ENCODE measurements around the gene EVA1B.
A peak's percentile ranks its signal among the peaks of the same experiment; 100 is the strongest.

The EVA1B gene, protein sequence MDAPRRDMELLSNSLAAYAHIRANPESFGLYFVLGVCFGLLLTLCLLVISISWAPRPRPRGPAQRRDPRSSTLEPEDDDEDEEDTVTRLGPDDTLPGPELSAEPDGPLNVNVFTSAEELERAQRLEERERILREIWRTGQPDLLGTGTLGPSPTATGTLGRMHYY

GRCh38 chr1:36323636-36324352 is at the start of gene EVA1B:
TSS of gene EVA1B (minus strand) at chr1:36323645. CDS start at chr1:36323037, 608 bp downstream.
- DNase-seq = peak; percentile 65 to 70

DNA sequence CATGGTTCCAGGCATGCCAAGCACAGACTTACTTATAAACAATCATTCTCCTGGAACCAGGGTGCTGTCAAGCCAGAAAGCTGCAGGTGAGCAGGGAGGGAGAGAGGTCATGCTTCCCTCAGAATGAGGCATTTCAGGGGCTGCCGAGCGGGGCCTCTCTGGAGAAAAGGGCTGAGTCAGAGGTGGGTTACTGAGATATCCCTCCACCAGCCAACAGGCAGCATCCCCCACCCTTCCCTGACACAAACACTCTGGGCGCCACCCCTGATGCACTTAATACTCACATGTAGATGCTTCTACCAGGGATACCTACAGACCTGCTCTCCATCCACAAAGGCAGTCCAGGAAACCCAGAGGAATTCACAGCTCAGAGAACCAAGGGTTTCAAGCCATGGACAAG is 49.2 kb upstream of the EVA1B start:
- no peak for DNase-seq

DNA sequence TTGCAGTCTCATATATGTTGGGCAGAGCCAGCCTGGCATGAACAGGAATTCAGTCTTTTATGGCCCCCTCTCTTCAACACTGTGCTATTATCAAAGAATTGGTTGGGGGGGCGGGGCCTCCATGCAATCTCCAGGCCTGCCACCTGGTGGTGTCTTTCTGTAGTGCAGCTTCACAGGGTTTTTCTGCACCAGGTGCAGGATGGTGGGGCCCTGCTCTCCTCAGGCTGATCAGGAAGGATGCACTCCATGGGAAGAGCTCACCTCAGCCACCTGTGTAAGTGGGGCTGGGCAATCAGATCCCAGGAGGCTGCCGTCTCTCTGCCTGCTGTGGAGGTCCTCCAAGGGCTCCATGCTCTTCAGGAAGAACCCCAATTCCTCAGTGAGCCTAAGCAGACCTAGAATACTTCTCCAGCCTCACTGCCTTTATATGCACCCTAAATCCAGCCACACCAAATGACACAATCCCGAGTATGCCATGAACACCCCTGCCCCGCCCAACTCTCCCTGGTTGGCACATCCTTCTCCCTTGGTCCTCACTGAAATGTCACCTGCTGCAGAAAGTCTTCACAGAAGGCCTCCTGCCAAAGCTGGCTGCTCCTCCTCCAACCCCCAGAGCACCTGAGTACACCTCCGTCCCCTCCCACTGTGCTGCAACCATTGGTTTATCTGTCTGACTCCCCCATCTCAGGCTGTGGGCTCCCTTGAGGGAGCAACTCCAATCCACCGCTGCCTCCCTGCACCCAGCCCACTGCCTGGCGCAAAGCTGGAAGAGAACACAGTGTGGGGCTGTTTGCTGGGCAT is 45.8 kb upstream of the EVA1B start:
- peak; percentile 90 to 93 for DNase-seq

GRCh38 chr1:36367798-36368197 is 44.4 kb upstream of the EVA1B start:
- no peak for DNase-seq

DNA sequence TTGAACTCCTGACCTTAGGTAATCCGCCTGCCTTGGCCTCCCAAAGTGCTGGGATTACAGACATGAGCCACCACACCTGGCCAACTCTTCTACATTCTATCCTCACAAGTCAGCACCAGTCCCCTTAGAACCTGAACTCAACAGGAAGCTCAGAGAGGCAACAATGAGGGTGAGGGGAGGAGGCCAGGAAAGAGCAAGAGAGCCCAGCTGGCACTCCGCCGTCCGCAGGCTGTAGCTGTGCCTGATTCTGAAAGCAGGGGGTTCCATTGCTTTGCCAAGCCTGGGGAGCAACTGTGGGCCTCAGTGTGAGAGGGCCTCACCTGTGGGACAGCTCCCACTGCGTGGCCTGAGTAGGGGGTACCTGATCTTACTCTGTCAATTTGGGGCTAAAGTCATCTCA is 43.6 kb upstream of the EVA1B start:
- DNase-seq = no peak

DNA sequence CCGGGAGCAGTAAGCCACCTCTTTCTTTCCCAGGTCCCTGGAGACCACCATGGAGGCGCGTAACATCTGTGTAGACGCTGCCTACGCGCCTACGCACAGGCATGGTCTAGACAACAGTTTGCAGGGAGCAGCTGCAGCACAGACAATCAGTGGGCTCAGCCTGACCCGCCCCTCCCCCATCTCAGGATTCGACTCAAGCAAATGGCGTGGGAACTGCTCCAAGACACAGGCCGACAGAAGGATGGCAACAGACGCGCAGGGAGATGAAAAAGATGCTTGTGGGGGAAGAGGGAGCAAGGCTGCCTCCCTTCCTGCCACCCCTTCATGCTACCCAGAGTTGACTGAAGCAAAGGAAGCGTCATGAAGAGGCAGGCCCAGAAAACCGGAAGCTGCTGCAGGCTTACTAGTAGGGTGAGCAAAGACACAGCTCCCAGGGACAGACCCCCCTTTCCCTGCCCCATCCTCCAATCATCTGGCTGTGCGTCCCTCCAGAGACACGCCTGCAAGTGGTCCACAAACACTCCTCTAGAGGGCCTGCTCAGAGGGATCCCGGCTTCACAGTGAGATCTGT is 42.7 kb upstream of the EVA1B start:
- peak; percentile 59 to 61 for DNase-seq

- DNase-seq = no peak
These were observed 41.9 kb upstream of the EVA1B start for GRCh38 chr1:36365381-36365780.

DNA sequence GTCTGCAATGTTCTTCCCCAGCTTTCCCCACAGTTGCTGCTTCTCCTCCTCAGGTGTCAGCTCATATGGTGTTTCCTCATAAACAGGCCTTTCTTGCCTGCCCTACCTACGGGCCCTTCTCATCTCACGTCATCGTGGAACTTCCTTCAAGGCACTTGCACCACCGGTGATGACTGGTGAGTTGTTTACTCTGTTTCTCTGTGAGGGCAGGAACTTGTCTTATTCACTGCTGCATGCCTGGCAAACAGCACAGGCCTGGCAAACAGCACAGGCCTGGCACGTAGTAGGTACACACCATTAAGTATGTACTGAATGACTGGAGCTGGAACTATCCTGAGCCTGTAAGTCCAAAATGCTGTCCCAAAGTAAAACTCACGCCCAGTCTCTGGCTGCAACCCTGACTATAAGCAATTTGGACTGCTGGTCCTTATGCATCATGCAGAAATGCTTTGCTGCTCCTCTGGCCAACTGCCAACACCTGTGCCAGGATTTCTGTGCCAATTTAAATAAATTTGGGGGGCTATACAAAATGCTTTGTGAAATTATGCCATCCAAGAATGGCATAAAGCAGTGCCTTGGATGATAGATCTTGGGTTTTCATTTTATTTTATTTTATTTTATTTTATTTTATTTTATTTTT is 36.6 kb upstream of the EVA1B start:
- no peak for DNase-seq

DNA sequence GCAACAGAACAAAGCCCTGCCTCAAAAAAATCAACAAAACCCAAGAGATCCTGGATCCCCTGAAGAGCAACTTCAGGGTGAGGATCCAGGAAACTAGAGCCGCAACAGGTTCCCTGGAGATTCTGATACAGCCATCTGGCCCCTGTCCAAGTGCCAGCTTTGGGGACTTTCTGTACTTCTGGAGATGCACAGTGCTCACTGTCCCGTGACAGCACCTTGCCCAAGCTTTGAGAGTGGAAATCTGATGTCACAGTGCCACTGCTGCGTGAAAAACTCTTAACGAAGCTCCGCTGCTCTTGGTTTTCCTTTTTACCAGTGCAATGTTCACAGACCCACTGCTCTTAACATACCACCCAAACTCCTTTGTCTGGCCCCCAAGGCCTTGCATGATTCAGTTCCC is 35.9 kb upstream of the EVA1B start:
- DNase-seq = no peak

DNA sequence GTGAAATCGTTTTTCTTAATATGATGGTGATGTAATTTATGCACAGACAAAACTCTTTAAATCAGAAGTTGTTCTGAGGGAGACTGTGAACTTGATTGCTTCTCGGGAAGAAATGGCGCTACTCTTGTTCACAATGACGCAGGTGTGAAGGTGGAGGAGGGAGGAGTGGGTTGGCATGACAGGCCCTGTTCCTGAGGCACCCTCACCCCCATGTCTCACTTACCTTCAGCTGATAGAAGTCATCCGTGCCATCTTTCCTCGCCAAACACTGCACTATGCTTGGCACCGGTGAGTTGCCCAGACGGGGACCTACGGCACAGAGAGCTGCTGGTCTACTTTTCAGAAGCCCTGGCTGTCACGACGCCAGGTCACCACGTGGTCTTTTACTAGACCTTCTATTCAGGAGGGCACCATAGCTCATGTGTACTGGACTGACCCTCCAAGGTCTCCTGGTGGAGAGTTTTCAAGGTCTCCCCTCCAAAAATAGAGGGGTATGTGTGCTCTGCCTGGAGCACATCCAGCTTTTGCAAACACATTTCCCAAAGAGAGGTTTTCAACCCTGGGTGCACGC is 35.2 kb upstream of the EVA1B start:
- no peak for DNase-seq

- DNase-seq = no peak
These were observed 32.4 kb upstream of the EVA1B start for GRCh38 chr1:36355811-36356210.

- no peak for DNase-seq
These were observed 31.0 kb upstream of the EVA1B start for GRCh38 chr1:36354486-36354885.

- DNase-seq = no peak
These were observed 29.7 kb upstream of the EVA1B start for GRCh38 chr1:36352910-36353878.

GRCh38 chr1:36352125-36352909 is 28.9 kb upstream of the EVA1B start:
- no peak for DNase-seq

GRCh38 chr1:36351227-36351977 is 28.0 kb upstream of the EVA1B start:
- DNase-seq = no peak

DNA sequence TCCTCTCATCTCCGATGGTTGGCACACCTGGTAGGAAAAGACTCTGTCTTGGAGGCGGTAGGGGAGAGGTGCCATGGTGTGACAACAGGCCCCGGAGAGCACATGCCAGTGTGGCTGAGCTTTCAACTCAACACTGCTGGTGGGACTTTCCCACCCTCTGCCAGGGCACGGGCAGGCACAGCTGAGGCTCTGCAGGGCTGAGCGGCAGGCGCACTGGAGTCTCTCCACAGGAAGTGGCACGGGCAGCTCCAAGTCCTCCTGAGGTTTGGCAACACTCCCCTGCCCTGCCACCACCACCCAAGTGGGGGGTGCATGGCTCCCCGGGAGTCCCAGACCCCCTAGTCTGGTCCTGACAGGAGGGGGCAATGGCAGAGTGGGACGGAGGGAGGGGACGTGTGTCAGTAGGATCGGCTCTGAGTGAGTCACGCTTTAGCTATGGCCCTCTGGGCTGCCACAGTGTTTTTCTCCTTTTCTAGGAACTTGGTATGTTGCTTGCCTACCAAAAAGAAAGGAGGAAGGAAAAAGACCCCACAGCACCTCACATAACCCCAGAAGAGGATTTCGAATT is 27.3 kb upstream of the EVA1B start:
- DNase-seq = peak; percentile 48 to 63

DNA sequence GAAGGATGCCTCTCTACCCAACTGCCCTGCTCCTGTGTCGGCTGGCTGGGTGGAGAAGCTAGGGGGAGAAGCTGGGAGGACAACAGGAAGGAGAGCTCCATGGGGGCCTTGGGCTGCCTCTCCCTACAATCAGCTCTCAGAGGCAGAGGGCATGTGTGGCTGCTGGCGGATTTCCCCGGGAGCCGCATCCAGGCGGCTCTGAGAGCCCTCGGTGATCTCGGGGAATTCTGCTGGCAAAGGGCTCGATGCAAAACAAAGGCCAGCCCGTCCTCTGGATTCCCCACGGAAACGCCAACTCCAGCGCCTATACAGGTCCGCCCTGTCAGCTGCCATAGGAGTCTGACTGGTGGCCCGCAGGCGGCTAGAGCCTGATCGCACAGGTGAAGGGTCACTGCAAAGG is 26.4 kb upstream of the EVA1B start:
- no peak for DNase-seq

DNA sequence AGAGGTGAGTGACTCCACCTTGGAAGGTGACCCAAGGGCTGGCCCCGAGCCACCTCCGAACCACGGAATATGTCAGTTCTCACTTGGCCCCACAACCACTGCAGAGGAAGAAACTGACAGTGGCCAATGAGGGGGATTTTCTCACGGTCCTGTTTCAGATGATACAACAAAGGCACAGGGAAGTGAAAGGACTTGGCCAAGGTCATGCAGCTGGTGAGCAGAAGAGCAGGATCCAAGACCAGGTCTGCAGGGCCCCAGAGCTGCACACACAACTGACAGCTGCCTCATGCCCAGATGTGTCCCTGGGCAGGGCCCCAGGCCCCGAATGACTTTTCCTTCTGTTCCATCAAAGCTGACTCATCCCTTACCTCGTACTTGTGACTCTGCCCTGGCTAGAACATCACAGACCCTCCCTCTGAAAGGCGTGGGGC is 25.8 kb upstream of the EVA1B start:
- no peak for DNase-seq

DNA sequence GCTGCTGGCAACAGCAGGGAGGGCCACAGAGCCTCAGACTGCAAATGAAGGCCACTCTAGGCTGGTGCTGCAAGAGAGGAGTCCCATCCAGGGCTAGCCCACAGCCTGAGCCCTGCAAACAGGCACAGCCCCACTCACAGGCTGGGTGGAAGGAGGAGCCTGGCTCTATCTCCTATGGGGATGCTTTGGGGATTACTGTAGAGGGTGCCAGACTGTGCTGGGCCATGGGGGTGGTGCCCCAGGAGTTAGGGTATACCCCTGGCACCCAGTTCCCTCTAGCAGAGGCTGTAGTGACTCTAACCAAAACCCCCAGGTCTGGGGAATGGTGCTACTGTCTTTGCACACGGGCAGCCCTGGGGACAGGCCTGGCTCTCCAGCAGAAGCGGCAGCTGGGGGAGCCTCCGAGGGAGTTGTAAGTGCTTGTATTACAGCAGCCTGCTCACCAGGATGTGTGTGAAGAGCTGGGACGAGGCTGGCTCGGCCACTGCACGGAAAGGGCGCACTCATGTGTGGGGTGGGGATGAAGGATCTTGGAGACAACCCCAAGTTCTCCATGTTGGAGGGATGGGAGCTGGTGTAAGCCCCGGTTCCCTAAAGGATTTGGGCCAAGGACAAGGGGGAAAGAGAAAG is 23.4 kb upstream of the EVA1B start:
- no peak for DNase-seq
